Measurements from ENCODE around the gene CA5A. TPM values are rescaled to one million over a fixed set of nuclear protein-coding genes. Genes with fewer than 3 reads are reported as not detected.

The CA5A gene
- total and polyA plus RNA-seq, 2 of the 13 experiments (the other 11 are each of a cell fraction or from before 2014, with no cell fraction given), result 66.8 to 106 TPM

GRCh38 chr16:87881324-87882200, 54.8 kb downstream of the CA5A start (continued):
- TF ChIP-seq PRDM10 (CRISPR knock-in tag; IDR thresholded peaks at IDR 0.05; ENCODE audit: low read depth) (no peak), SOX6 (IDR thresholded peaks at IDR 0.05) (no peak), SOX6 (CRISPR knock-in tag; IDR thresholded peaks at IDR 0.05) (peak; percentile 64), MED13 (CRISPR knock-in tag; IDR thresholded peaks at IDR 0.05) (0 out of 2 replicates have a peak, but pooled peaks have one; percentile 19), ZNF10 (CRISPR knock-in tag; IDR thresholded peaks at IDR 0.05; ENCODE audit: borderline replicate concordance, low read depth) (no peak), ARID2 (CRISPR knock-in tag; IDR thresholded peaks at IDR 0.05; ENCODE audit: borderline replicate concordance) (no peak), ZNF724P (CRISPR knock-in tag; IDR thresholded peaks at IDR 0.05; ENCODE audit: borderline replicate concordance) (peak; percentile 67; the same call in 1 of the 2 replicates), BCL3 (CRISPR knock-in tag; IDR thresholded peaks at IDR 0.05) (peak; percentile 57; the same call in 1 of the 2 replicates), ZKSCAN8 (CRISPR knock-in tag; IDR thresholded peaks at IDR 0.05; ENCODE audit: borderline replicate concordance) (0 out of 2 replicates have a peak, but pooled peaks have one; percentile 17), MXD4 (CRISPR knock-in tag; IDR thresholded peaks at IDR 0.05) (0 out of 2 replicates have a peak, but pooled peaks have one; percentile 37), NFRKB (IDR thresholded peaks at IDR 0.05) (no peak), ZFP91 (CRISPR knock-in tag; IDR thresholded peaks at IDR 0.05; ENCODE audit: borderline replicate concordance) (peak; percentile 65; the same call in 1 of the 2 replicates), ZNF263 (CRISPR knock-in tag; IDR thresholded peaks at IDR 0.05) (peak; percentile 61), NCOA2 (CRISPR knock-in tag; IDR thresholded peaks at IDR 0.05) (0 out of 2 replicates have a peak, but pooled peaks have one; percentile 12), POLR2G (IDR thresholded peaks at IDR 0.05; ENCODE audit: low read depth, low read length) (peak; percentile 27; the same call in 1 of the 2 replicates), CREM (IDR thresholded peaks at IDR 0.05) (0 out of 2 replicates have a peak, but pooled peaks have one; percentile 15), CREM (CRISPR knock-in tag; IDR thresholded peaks at IDR 0.05) (no peak), SRY (CRISPR knock-in tag; IDR thresholded peaks at IDR 0.05) (no peak), ZNF619 (CRISPR knock-in tag; IDR thresholded peaks at IDR 0.05) (0 out of 2 replicates have a peak, but pooled peaks have one; percentile 15), GATAD2A (CRISPR knock-in tag; IDR thresholded peaks at IDR 0.05) (peak; percentile 17; the same call in 1 of the 2 replicates), ZNF703 (CRISPR knock-in tag; IDR thresholded peaks at IDR 0.05; ENCODE audit: borderline replicate concordance) (0 out of 2 replicates have a peak, but pooled peaks have one; percentile 23), ZFP90 (CRISPR knock-in tag; IDR thresholded peaks at IDR 0.05; ENCODE audit: borderline replicate concordance) (0 out of 2 replicates have a peak, but pooled peaks have one; percentile 48), SMC3 (IDR thresholded peaks at IDR 0.05; ENCODE audit: low read length) (peak; percentile 5; the same call in 1 of the 2 replicates), FOXA1 (IDR thresholded peaks at IDR 0.05) (no peak), FOXA1 (CRISPR knock-in tag; IDR thresholded peaks at IDR 0.05) (peak; percentile 63; the same call in 1 of the 2 replicates)
